Thoracic aorta (tissue), 2 donors: ENCODE data around the gene HOXD13. TPM values are rescaled to one million over a fixed set of nuclear protein-coding genes. Genes with fewer than 3 reads are reported as not detected.

Experiments used
- ATAC-seq: fragments of 150-250 bp; one replicate; pipeline ENCODE4 v1.8.0; 2017; ENCODE audit warnings: low read depth; ENCODE audit not compliant: insufficient number of reproducible peaks, low FRiP score
- DNase-seq: peaks from one replicate; pipeline ENCODE4 v3.0.0-alpha.2; 2020; ENCODE audit warnings: low spot score
- H3K27ac ChIP-seq, 2 donors: fragments of 200-600 bp; sonication (generic); 1 replicate in 1 of 2; 2 replicates in 1 of 2; pipeline ENCODE4 v1.5.1; 2016; ENCODE audit warnings: mild to moderate bottlenecking in 2 of 2, moderate library complexity in 2 of 2
- H3K27me3 ChIP-seq: fragments of 200-600 bp; sonication (generic); replicated peaks from 2 replicates; pipeline ENCODE4 v1.6.0; 2016; ENCODE audit warnings: mild to moderate bottlenecking; ENCODE audit not compliant: insufficient read depth
- H3K36me3 ChIP-seq: fragments of 200-600 bp; sonication (generic); one replicate; pipeline ENCODE4 v1.5.1; 2016
- H3K4me1 ChIP-seq, 2 donors: fragments of 200-600 bp; sonication (generic); 1 replicate in 1 of 2; 2 replicates in 1 of 2; pipeline versions ENCODE4 v1.5.1 to v1.6.0; 2016; ENCODE audit warnings: low read depth in 2 of 2, mild to moderate bottlenecking in 1 of 2; ENCODE audit not compliant: control insufficient read depth in 1 of 2
- H3K4me3 ChIP-seq: fragments of 200-600 bp; sonication (generic); 2 replicates; pipeline ENCODE4 v1.5.1; 2016; ENCODE audit warnings: mild to moderate bottlenecking
- H3K9me3 ChIP-seq: fragments of 200-600 bp; sonication (generic); 2 replicates; pipeline ENCODE4 v1.5.1; 2016
- total RNA-seq, 2 donors: library from RNA; depleted of rRNA; stranded (reverse); fragments of >200 nt; gene quantifications; one replicate each; pipeline versions ENCODE4 v1.1.0 to v1.2.3, GENCODE V29; 2016
- TF ChIP-seq, protein P1 (sequence below): fragments of 200-600 bp; sonication (generic); IDR thresholded peaks from one replicate; pipeline ENCODE4 v1.5.1; 2019; ENCODE audit warnings: antibody characterized with exemption

The HOXD13 gene
- total RNA-seq, 2 donors from 2014 or later: not detected

DNA sequence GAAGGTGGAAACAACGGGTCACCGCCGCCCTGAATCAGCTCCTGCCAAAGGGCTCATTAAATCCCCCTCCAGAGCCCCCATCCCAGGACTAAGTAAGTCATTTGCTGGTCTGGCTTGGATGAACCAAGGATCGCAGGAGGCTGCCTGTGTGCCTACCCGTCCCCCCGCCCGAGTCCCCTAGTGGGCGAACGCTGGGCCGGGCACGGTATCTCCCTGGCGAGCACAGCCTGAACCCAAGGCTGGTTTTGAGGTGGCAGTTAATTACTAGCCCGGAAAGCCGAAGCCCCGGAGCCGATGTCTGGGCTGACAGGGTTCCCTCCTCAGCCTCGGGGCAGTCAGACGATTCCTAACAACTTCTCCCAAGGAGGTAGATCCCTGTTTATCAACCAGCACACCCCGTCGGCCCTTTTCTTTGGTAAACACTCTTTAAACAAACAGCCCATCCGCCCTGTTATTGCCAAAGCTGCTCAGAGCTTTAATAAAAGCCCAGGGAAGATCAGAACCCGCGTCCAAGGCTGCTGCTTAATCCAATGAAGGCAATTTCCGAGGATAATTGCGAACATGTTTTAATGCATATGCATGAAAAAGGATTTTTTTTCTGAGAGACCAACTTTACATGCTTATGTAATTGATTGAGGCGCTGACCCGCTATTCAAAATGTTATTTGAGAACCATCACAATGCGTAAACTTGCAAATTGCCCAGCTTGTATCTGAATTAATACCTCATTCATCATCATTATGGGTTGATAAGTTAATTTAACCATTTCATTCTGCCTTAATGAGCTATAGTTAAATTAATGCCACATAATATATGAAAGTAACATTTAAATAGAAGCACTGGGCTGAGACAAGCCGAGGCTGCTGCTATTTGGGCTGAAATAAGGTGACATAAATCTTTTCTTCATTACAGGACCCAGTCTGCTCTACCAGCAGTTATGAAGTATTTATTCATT is 19.3 kb upstream of the HOXD13 start:
- Histone ChIP-seq H3K27me3 (peaks cover 59% of the 10 kb centered on the region), H3K4me1 (peaks cover 5 to 6% of the 10 kb centered on the region in 2 donors), H3K9me3 (no peaks in the 10 kb centered on the region), H3K36me3 (no peaks in the 10 kb centered on the region), H3K4me3 (no peak overlapping the region), H3K27ac (no peak overlapping the region)
- ATAC-seq: no peak
- TF ChIP-seq, protein P1, sequence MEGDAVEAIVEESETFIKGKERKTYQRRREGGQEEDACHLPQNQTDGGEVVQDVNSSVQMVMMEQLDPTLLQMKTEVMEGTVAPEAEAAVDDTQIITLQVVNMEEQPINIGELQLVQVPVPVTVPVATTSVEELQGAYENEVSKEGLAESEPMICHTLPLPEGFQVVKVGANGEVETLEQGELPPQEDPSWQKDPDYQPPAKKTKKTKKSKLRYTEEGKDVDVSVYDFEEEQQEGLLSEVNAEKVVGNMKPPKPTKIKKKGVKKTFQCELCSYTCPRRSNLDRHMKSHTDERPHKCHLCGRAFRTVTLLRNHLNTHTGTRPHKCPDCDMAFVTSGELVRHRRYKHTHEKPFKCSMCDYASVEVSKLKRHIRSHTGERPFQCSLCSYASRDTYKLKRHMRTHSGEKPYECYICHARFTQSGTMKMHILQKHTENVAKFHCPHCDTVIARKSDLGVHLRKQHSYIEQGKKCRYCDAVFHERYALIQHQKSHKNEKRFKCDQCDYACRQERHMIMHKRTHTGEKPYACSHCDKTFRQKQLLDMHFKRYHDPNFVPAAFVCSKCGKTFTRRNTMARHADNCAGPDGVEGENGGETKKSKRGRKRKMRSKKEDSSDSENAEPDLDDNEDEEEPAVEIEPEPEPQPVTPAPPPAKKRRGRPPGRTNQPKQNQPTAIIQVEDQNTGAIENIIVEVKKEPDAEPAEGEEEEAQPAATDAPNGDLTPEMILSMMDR: no peak
- no peak for DNase-seq

DNA sequence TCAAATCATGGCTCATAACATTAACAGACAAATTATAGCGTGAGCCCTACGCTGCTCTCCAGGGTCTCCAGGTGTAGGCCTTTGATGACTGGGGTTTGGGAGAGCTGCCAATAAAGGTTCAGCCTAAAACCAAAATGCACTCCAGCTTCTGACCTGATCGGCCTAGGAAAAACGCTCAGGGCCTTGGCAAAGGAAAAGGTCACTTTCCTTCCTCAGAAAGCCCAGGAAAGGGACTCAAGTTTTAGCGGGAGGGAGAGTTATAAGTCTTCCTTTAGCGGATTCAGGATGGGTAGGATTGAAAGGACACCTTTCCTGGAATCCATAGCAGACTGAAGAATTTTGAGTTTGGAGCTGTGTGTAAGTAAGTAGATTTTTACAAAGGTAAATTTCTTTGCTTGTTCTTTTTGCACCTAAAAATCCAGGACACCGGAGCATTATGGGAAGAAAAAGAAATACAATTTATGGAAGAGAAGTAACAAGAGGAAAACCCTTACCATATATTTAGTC is 17.5 kb upstream of the HOXD13 start:
- DNase-seq (no peak), ATAC-seq (no peak)
- TF ChIP-seq, protein P1: no peak
- no peak overlapping the region for H3K27ac ChIP-seq
- H3K36me3 ChIP-seq: no peaks in the 10 kb centered on the region
- peaks cover 0 to 11% of the 10 kb centered on the region in 2 donors for H3K4me1 ChIP-seq
- H3K9me3 ChIP-seq: no peaks in the 10 kb centered on the region
- H3K4me3 ChIP-seq: no peak overlapping the region
- peaks cover 69% of the 10 kb centered on the region for H3K27me3 ChIP-seq

DNA sequence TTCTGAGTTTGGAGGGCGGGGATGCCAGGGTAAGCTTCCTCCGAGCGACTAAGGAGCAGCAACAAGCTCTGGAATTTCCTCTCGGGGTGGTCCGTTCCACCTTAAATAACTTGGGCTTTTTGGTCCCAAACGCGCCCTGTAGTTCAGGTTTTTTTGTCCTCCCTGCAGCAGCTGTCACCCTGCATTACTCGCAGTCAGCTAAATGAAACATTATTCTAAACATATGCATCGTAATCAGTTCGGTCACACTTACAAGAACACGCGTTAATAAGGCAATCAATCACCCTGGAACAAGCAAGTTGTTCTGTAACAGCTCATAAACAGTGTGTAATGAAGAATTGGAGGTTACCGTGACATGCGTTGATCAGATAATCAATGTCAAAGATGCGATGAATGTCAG is 17.0 kb upstream of the HOXD13 start:
- Histone ChIP-seq H3K4me3 (no peak overlapping the region), H3K9me3 (no peaks in the 10 kb centered on the region), H3K4me1 (peaks cover 0 to 15% of the 10 kb centered on the region in 2 donors), H3K27me3 (peaks cover 69% of the 10 kb centered on the region), H3K27ac (no peak overlapping the region), H3K36me3 (no peaks in the 10 kb centered on the region)
- ATAC-seq (no peak), DNase-seq (no peak)
- TF ChIP-seq, protein P1: no peak

DNA sequence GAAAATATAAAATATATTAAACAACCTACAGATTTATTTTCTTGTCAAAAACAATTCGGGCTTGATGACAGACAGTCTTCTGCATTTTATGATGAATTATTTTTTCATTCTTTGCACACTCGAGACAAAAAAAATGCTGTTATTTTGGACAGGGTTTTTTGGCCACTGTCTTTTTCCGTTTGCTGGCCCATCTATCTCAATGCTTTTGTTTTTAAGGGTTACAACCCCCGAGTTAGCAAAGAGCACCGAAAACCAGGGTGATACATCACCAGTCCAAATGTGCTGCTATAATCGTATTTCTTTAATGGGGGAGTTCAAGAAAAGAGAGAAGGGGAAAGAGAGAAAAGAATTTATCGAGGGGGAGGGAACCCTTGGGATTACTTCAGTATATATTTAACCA is 16.5 kb upstream of the HOXD13 start:
- no peak overlapping the region for H3K4me3 ChIP-seq
- peaks cover 69% of the 10 kb centered on the region for H3K27me3 ChIP-seq
- no peaks in the 10 kb centered on the region for H3K36me3 ChIP-seq
- DNase-seq (no peak), ATAC-seq (no peak)
- H3K9me3 ChIP-seq: no peaks in the 10 kb centered on the region
- TF ChIP-seq, protein P1: no peak
- peaks cover 0 to 19% of the 10 kb centered on the region in 2 donors for H3K4me1 ChIP-seq
- H3K27ac ChIP-seq: no peak overlapping the region

DNA sequence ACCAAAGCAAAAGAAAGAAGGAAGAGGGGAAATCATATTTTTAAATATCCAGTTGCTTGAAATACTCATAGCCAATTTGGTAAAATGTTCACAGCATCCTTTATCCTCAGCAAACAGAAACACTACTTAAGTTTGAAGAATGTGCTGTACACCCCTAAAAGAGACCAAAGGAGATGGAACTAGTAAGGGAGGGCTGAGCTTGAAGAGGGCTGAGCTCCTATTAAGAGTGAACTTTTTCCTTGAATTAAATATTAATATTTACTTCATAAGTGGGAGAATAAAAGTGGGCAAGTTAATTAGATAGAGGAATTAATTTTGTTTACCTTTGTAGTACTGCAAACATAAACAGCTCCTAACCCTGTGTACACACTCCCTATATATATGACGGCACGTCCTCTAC is 15.7 kb upstream of the HOXD13 start:
- Histone ChIP-seq H3K4me1 (peaks cover 0 to 19% of the 10 kb centered on the region in 2 donors), H3K4me3 (no peak overlapping the region), H3K9me3 (no peaks in the 10 kb centered on the region), H3K27me3 (peaks cover 75% of the 10 kb centered on the region), H3K27ac (no peak overlapping the region), H3K36me3 (no peaks in the 10 kb centered on the region)
- no peak for ATAC-seq
- DNase-seq: no peak
- TF ChIP-seq, protein P1: no peak
